ENCODE data around the gene SAMSN1. TPM values are rescaled to one million over a fixed set of nuclear protein-coding genes. Genes with fewer than 3 reads are reported as not detected.

The SAMSN1 gene
- total and polyA plus RNA-seq, 2 experiments from 2014 or later, result 3.2 to 5.4 TPM

DNA sequence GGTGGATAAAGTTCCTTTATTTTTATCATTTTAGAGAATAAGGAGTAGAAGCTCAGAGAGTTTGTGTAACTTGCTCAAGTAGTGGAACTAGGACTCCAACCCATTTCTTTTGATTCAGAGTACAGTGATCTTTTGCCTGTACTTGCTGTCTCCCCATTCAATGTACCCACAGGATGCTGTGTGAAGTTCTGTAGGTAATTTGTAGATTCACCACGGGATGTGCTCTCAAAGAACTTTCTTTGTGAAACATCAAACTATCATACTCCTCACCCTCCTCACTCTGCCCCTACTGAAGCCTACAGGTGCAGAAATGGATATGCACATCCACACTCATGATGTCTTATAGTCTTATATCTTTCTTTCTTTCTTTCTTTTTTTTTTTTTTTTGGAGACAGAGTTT, 97.3 kb downstream of the SAMSN1 start:
- Histone ChIP-seq H3K4me3 (no peak overlapping the region), H3K4me1 (ENCODE audit: insufficient read depth) (no peaks in the 10 kb centered on the region), H3K36me3 (ENCODE audit: insufficient read depth) (no peaks in the 10 kb centered on the region), H3F3A (replicated peaks; ENCODE audit: low read depth) (no peaks in the 10 kb centered on the region), H3K79me2 (replicated peaks; ENCODE audit: insufficient read depth) (no peaks in the 10 kb centered on the region), H3K27ac (ENCODE audit: low read depth) (no peak overlapping the region), H3K9me2 (ENCODE audit: insufficient read depth) (peaks cover 3% of the 10 kb centered on the region; the same call in 1 of the 2 replicates), H3K4me2 (no peak overlapping the region), H4K20me1 (replicated peaks; ENCODE audit: insufficient read depth) (no peaks in the 10 kb centered on the region), H3K27me3 (ENCODE audit: insufficient read depth) (no peaks in the 10 kb centered on the region), H2AFZ (no peak overlapping the region)
- ATAC-seq (no peak), DNase-seq (ENCODE audit: low spot score) (no peak)
- H3K36me3 Mint-ChIP-seq (ENCODE audit: low read depth), result no peaks in the 10 kb centered on the region
- peaks cover 7% of the 10 kb centered on the region for H3K27me3 Mint-ChIP-seq (ENCODE audit: insufficient read depth, low read depth, poor library complexity)
- no peak overlapping the region for H3K4me3 Mint-ChIP-seq
- no peaks in the 10 kb centered on the region for H3K4me1 Mint-ChIP-seq
- H3K27ac Mint-ChIP-seq, result no peak overlapping the region
- H3K9me3 Mint-ChIP-seq, result no peaks in the 10 kb centered on the region
- TF ChIP-seq STAT1 (IDR thresholded peaks at IDR 0.05; ENCODE audit: unreplicated experiment), result no peak
- no peak for TF ChIP-seq ZNF331 (CRISPR knock-in tag; IDR thresholded peaks at IDR 0.05; ENCODE audit: low read depth)
- TF ChIP-seq CREB1 (CRISPR knock-in tag; IDR thresholded peaks at IDR 0.05; ENCODE audit: low read depth), result no peak
- no peak for TF ChIP-seq EZH2 (IDR thresholded peaks at IDR 0.05; ENCODE audit: low read depth, unreplicated experiment)
- no peak for TF ChIP-seq ZNF114 (CRISPR knock-in tag; IDR thresholded peaks at IDR 0.05)
- no peak for TF ChIP-seq NANOG (IDR thresholded peaks at IDR 0.05; ENCODE audit: borderline replicate concordance)
- TF ChIP-seq, protein P1, sequence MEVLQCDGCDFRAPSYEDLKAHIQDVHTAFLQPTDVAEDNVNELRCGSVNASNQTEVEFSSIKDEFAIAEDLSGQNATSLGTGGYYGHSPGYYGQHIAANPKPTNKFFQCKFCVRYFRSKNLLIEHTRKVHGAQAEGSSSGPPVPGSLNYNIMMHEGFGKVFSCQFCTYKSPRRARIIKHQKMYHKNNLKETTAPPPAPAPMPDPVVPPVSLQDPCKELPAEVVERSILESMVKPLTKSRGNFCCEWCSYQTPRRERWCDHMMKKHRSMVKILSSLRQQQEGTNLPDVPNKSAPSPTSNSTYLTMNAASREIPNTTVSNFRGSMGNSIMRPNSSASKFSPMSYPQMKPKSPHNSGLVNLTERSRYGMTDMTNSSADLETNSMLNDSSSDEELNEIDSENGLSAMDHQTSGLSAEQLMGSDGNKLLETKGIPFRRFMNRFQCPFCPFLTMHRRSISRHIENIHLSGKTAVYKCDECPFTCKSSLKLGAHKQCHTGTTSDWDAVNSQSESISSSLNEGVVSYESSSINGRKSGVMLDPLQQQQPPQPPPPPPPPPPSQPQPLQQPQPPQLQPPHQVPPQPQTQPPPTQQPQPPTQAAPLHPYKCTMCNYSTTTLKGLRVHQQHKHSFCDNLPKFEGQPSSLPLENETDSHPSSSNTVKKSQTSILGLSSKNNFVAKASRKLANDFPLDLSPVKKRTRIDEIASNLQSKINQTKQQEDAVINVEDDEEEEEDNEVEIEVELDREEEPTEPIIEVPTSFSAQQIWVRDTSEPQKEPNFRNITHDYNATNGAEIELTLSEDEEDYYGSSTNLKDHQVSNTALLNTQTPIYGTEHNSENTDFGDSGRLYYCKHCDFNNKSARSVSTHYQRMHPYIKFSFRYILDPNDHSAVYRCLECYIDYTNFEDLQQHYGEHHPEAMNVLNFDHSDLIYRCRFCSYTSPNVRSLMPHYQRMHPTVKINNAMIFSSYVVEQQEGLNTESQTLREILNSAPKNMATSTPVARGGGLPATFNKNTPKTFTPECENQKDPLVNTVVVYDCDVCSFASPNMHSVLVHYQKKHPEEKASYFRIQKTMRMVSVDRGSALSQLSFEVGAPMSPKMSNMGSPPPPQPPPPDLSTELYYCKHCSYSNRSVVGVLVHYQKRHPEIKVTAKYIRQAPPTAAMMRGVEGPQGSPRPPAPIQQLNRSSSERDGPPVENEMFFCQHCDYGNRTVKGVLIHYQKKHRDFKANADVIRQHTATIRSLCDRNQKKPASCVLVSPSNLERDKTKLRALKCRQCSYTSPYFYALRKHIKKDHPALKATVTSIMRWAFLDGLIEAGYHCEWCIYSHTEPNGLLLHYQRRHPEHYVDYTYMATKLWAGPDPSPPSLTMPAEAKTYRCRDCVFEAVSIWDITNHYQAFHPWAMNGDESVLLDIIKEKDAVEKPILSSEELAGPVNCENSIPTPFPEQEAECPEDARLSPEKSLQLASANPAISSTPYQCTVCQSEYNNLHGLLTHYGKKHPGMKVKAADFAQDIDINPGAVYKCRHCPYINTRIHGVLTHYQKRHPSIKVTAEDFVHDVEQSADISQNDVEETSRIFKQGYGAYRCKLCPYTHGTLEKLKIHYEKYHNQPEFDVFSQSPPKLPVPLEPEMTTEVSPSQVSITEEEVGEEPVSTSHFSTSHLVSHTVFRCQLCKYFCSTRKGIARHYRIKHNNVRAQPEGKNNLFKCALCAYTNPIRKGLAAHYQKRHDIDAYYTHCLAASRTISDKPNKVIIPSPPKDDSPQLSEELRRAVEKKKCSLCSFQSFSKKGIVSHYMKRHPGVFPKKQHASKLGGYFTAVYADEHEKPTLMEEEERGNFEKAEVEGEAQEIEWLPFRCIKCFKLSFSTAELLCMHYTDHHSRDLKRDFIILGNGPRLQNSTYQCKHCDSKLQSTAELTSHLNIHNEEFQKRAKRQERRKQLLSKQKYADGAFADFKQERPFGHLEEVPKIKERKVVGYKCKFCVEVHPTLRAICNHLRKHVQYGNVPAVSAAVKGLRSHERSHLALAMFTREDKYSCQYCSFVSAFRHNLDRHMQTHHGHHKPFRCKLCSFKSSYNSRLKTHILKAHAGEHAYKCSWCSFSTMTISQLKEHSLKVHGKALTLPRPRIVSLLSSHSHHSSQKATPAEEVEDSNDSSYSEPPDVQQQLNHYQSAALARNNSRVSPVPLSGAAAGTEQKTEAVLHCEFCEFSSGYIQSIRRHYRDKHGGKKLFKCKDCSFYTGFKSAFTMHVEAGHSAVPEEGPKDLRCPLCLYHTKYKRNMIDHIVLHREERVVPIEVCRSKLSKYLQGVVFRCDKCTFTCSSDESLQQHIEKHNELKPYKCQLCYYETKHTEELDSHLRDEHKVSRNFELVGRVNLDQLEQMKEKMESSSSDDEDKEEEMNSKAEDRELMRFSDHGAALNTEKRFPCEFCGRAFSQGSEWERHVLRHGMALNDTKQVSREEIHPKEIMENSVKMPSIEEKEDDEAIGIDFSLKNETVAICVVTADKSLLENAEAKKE (CRISPR knock-in tag; IDR thresholded peaks at IDR 0.05), result no peak
- TF ChIP-seq, protein P2, sequence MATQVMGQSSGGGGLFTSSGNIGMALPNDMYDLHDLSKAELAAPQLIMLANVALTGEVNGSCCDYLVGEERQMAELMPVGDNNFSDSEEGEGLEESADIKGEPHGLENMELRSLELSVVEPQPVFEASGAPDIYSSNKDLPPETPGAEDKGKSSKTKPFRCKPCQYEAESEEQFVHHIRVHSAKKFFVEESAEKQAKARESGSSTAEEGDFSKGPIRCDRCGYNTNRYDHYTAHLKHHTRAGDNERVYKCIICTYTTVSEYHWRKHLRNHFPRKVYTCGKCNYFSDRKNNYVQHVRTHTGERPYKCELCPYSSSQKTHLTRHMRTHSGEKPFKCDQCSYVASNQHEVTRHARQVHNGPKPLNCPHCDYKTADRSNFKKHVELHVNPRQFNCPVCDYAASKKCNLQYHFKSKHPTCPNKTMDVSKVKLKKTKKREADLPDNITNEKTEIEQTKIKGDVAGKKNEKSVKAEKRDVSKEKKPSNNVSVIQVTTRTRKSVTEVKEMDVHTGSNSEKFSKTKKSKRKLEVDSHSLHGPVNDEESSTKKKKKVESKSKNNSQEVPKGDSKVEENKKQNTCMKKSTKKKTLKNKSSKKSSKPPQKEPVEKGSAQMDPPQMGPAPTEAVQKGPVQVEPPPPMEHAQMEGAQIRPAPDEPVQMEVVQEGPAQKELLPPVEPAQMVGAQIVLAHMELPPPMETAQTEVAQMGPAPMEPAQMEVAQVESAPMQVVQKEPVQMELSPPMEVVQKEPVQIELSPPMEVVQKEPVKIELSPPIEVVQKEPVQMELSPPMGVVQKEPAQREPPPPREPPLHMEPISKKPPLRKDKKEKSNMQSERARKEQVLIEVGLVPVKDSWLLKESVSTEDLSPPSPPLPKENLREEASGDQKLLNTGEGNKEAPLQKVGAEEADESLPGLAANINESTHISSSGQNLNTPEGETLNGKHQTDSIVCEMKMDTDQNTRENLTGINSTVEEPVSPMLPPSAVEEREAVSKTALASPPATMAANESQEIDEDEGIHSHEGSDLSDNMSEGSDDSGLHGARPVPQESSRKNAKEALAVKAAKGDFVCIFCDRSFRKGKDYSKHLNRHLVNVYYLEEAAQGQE (IDR thresholded peaks at IDR 0.05; ENCODE audit: unreplicated experiment), result no peak
